HG03575 (cell line): Measurements from ENCODE around the gene ETHE1.
"Not testable (repeated sequence)": the region's sequence is repeated elsewhere in the genome, so short reads cannot be mapped to it uniquely, and the experiment has no call there.

Source experiments
- ATAC-seq: cut with Tn5 transposase; IDR thresholded peaks from one replicate; pipeline ENCODE4 v1.9.1; 2021; ENCODE audit not compliant: unreplicated experiment, insufficient number of reproducible peaks, low FRiP score; ENCODE audit errors: extremely low read depth

Gene ETHE1

GRCh38 chr19:43553656-43554055 lies 26.7 kb upstream of the ETHE1 start:
- ATAC-seq, result no peak

GRCh38 chr19:43552616-43553015 lies 25.6 kb upstream of the ETHE1 start:
- no peak for ATAC-seq

GRCh38 chr19:43552198-43552450 lies 25.1 kb upstream of the ETHE1 start:
- ATAC-seq, result no peak

- no peak for ATAC-seq
Observed at GRCh38 chr19:43551399-43552197, 24.6 kb upstream of the ETHE1 start.

- ATAC-seq, result no peak
Observed at GRCh38 chr19:43548706-43549105, 21.7 kb upstream of the ETHE1 start.

GRCh38 chr19:43547926-43548325 lies 20.9 kb upstream of the ETHE1 start:
- ATAC-seq, result not testable (repeated sequence)

- ATAC-seq, result no peak
Observed at GRCh38 chr19:43546581-43546980, 19.6 kb upstream of the ETHE1 start.

- no peak for ATAC-seq
Observed at GRCh38 chr19:43545981-43546380, 19.0 kb upstream of the ETHE1 start.

- no peak for ATAC-seq
Observed at GRCh38 chr19:43545276-43545675, 18.3 kb upstream of the ETHE1 start.

- no peak for ATAC-seq
Observed at GRCh38 chr19:43544077-43544476, 17.1 kb upstream of the ETHE1 start.

- no peak for ATAC-seq
Observed at GRCh38 chr19:43541920-43542650, 15.1 kb upstream of the ETHE1 start.

GRCh38 chr19:43540381-43540780 lies 13.4 kb upstream of the ETHE1 start:
- no peak for ATAC-seq

GRCh38 chr19:43538922-43539321 lies 11.9 kb upstream of the ETHE1 start:
- ATAC-seq, result no peak

GRCh38 chr19:43534816-43535761 lies 8.1 kb upstream of the ETHE1 start:
- no peak for ATAC-seq

- ATAC-seq, result no peak
Observed at GRCh38 chr19:43534305-43534815, 7.4 kb upstream of the ETHE1 start.

GRCh38 chr19:43533546-43534304 lies 6.7 kb upstream of the ETHE1 start:
- peak; percentile 49 for ATAC-seq

GRCh38 chr19:43532962-43533545 lies 6.1 kb upstream of the ETHE1 start, which contains the start of gene ZNF575:
Gene ZNF575 (plus strand): TSS chr19:43533188. CDS start chr19:43534423, 1,235 bp downstream.
- no peak for ATAC-seq

GRCh38 chr19:43532571-43532961 lies 5.6 kb upstream of the ETHE1 start:
- ATAC-seq, result no peak
